ENCODE data around the gene CEMIP.

- TF ChIP-seq EZH2 (IDR thresholded peaks at IDR 0.05; ENCODE audit: low read depth, unreplicated experiment) (no peak), EZH2phosphoT487 (IDR thresholded peaks at IDR 0.05; ENCODE audit: unreplicated experiment) (no peak), CTCF (conservative IDR thresholded peaks at IDR 0.05; ENCODE audit: low read depth in 2 of 2) (no peak), POLR2AphosphoS5 (IDR thresholded peaks at IDR 0.05; ENCODE audit: low read depth) (no peak), ZNF331 (CRISPR knock-in tag; IDR thresholded peaks at IDR 0.05; ENCODE audit: low read depth) (no peak), CREB1 (CRISPR knock-in tag; IDR thresholded peaks at IDR 0.05; ENCODE audit: low read depth) (no peak)
These were observed 42.6 kb upstream of the CEMIP start for GRCh38 chr15:80736560-80736959.
